ENCODE measurements around the gene SOX5.
"Not testable (repeated sequence)": the region's sequence is repeated elsewhere in the genome, so short reads cannot be mapped to it uniquely, and the experiment has no call there.

The SOX5 gene

DNA sequence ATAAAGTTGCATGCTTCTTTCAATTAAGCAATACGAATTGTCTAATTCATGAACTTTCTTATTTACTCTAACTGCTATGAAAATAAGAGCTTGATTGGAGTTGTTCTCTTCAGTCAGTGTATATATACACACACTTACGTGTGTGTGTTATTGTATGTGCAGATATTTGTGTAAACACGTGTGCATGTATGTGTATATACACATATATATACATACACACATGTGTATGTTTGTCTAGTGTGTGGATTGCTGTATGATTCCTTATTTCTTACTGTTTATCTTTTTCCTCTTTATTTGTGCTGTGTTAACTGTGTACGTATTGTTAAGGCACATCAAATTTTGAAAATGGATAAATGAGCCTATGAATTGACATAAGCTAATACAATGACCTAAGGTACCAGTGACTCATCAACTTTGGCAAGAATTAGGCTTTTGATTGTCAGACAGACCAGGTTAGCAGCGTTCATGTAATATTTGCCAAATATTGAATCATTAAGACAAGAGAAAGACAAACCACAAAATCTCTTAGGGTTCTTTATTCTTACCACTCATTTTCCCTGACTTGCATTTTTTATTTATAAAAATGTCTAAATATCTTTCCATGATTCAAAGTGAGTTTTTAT is 423.9 kb downstream of the SOX5 start:
- DNase-seq = no peak

GRCh38 chr12:23523339-23523738 is 426.1 kb downstream of the SOX5 start:
- DNase-seq = no peak

DNA sequence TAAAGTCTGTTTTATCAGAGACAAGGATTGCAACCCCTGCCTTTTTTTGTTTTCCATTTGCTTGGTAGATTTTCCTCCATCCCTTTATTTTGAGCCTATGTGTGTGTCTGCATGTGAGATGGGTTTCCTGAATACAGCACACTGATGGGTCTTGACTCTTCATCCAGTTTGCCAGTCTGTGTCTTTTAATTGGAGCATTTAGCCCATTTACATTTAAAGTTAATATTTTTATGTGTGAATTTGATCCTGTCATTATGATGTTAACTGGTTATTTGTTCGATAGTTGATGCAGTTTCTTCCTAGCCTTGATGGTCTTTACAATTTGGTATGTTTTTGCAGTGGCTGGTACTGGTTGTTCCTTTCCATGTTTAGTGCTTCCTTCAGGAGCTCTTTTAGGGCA is 430.0 kb downstream of the SOX5 start:
- DNase-seq = not testable (repeated sequence)

GRCh38 chr12:23515785-23516184 is 433.7 kb downstream of the SOX5 start:
- DNase-seq = not testable (repeated sequence)

DNA sequence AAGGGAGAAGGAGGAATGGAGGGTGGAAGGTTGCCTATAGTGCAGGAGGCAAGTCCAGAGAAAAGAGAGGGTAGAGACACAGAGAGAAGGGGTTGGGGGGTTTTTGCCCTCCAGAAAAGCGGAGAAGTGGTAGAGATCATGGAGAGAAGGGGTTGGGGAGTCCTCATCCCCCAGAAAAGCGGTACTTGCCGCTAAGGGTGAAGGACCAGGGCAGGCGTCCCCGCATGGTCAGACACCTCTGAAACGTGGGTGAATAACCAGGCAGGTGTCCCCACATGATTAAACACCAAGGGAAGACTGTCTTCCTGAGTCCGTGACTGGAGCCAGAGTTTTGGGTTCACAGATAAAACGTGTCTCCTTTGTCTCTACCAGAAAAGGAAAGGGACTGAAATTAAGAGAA is 439.0 kb downstream of the SOX5 start:
- no peak for DNase-seq

DNA sequence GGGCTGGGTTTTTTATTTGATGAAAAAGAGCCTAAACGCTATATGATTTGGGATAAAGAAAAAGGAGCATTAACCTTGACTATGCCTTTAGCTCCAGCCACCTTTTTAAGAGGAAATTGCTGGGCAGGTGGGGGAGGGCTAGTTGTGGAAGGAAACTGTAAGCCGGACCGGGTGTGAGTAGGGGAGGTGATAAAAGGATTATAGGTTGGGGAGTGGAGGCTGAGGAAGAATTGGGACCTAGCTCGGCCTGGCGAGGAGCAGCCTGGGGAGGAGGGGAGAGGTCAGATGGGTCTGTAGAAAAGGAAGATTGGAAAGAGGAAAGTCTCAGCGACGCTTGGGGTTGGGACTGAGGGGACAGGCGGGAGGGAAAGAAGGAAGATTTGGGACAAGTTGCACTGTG is 439.6 kb downstream of the SOX5 start:
- not testable (repeated sequence) for DNase-seq

- not testable (repeated sequence) for DNase-seq
Measured at GRCh38 chr12:23507785-23508184, 441.7 kb downstream of the SOX5 start.

- DNase-seq = not testable (repeated sequence)
Measured at GRCh38 chr12:23505736-23506135, 443.7 kb downstream of the SOX5 start.

DNA sequence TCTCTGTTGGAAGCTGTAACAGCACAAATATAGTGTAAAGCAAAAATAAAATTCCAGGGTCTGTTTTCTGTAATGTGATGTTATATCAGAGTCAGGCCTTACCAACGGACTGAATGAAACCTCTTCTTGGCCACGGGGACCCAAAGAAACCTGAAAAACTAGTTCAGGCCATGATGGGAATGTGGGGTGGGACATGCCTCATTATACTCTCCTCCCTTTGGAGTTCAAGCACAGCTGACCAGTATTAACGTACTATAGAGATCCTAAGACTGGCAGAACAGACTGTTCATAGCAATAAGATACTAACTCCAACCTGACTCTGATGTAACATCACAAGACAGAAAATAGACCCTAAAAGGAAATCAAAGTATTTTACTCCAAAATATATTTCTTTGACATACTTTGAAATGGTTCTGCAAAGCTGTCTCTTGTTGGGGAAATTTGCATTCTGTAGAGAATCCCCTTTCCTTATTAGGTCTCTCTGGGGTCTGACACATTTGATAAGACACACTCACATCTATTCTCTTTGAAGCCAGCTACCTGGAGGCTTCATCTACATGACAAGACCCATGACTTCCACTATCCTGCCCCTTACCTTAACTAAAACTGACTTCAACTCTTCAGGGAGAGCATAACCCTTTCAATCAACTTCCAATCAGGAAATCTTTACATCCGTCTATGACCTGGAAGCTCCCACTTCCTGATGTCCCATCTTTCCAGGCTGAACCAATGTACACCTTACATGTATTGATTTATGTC is 444.6 kb downstream of the SOX5 start:
- DNase-seq = no peak

DNA sequence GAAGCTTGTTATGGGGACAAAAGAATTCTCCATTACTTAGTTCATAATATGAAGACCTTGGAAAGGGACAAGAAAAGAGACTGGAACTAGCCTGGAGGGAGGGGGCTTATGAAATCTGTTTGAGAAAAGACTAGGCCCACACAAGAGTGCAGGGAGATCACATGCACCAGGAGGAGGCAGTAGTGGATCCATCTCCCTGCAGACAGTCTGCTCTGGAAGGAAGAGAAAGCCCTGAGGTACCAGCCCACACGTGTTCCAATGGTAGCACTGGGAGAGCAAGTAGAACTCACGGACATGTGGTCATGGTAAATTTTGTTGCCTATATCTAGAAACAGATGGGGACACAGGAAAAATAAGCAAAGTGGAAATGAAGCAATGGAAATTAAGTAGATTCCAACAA is 445.4 kb downstream of the SOX5 start:
- DNase-seq = no peak

DNA sequence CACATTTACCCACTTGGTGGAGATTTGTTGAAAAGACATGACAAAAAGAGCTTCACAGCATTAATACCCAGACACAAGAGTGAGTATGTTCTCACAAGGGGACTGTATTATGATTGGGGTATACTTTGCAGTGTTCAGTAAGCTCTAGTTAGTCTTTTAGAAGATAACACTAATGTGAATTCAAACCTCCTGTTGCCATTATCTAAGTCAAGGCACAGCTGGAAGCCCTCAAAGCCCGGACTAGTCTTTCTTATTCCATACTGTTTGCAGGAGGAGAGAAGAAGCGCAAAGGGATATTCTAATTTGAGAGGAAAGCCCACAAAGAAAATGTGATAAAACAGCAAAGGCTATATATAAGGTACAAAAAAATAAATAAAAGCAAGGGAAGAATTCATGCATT is 445.9 kb downstream of the SOX5 start:
- no peak for DNase-seq

DNA sequence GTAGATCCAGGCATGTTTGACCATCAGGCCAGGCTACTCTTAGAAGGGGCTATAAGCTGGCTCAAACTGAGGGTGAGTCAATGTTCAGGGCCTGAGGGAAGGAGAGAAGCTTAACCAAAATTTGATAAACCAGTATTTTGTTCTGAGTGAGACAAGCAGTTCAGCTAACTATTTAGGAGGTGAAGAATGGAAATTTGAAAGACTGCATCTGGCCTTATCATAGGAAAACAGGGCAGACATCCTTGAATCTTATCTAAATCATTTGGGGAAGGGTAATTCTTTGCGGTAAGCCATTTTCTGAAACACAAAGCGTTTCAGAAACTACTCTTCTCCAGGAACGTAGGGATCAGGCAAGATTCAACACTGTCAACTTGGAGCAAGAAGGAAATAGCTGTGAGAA is 447.2 kb downstream of the SOX5 start:
- no peak for DNase-seq

DNA sequence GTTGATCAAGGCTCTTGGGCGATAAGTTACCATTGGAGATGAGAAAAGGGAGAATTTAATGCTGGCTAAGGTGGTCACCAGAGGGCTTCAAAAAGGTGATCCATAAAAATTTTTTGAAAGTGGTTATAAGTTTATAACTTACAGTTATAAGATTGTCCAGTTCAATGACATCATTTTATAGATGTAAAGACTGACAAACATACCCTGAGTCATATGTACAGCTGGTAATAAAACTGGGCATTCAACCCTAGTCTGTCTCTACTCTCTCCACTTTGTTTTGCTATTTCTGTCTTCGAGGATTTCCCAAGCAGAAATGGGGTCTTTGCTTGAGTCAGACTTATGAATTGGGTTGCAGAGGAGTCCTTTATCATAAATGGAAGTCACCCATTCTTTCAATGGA is 454.0 kb downstream of the SOX5 start:
- DNase-seq = no peak

DNA sequence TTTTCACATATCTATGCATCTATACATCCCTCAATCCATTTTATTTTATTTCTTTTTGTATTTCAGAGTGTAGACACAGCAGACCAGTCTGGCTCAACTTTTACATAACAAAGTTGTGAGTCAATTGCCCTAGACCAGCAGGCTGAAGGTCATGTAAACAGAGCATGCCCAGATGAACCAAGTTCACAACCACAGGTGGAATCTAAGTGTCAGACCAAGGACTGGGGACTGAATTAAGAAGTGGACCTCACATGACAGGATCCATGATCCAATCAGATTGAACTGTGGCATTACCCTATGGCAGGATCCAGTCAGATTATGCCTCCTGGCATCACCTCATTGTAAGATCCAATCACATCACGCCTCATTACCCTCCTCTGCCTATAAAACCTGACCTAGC is 455.8 kb downstream of the SOX5 start:
- DNase-seq = no peak

GRCh38 chr12:23491029-23491428 is 458.4 kb downstream of the SOX5 start:
- DNase-seq = not testable (repeated sequence)

DNA sequence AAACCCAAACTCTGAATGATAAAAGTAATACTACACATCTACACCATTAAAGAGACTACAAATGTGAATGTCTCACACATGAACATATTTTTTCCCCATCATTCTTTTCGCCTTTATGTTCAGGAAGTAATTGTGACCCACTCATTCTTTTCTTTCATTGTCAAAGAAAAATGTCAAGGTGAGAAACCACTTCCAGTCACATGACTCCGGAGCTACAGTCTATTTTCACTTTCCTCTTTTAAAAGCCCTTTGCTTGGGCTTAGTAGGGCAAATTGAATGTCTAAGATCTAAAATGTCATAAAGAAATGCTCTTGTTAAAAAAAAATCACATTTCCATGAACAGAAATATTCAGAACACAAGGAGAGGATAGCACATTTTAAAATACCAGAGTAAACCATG is 461.3 kb downstream of the SOX5 start:
- DNase-seq = no peak

DNA sequence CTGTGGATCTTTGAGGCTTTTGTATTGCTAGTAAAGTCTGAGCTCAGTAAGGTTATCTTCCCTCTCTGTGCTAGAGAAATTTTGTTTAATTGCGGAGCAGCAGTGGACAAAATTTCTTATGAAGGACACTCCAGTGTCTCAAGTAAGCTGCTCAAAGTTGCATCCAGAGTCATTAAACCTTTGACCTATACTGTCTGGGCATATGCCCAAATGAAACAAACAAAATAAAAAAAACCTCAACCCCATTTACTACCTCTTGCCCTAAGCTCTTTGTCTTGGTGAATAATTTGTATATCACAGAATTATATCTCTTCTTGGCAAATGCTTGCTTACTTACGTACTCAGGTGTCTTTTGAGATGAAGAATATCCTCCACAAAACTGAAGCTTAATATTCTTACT is 465.2 kb downstream of the SOX5 start:
- DNase-seq = no peak

DNA sequence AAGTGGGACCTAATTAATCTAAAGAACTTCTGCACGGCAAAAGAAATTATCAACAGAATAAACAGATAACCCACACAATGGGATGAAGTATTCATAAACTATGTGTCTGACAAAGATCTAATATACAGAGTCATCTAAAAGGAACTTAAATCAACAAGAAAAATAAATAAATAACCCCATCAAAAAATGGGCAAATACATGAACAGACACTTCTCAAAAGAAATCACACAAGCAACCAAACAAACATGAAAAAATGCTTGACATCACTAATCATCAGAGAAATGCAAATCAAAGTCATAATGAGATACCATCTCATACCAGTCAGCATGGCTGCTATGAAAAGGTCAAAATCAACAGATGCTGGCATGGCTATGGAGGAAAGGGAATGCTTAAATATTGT is 466.9 kb downstream of the SOX5 start:
- no peak for DNase-seq

All from activated CD4-positive, alpha-beta T cell treated with anti-CD3 and anti-CD28 coated beads, Interleukin-2, amount 50 U/mL, for 4 hours (primary cell).